Psoas muscle (tissue), 8 donors: Measurements from ENCODE around the gene ZNF385A. TPM values are rescaled to one million over a fixed set of nuclear protein-coding genes. Genes with fewer than 3 reads are reported as not detected.
A peak's percentile ranks its signal among the peaks of the same experiment; 100 is the strongest.

Experiments
- ATAC-seq, 4 donors: fragments of 200-7000 bp; cut with Tn5 transposase; one replicate each; pipeline ENCODE4 v1.9.1; 2020; ENCODE audit warnings: moderate library complexity in 3 of 4, mild to moderate bottlenecking in 2 of 4
- DNase-seq, 2 donors: peaks; one replicate each; pipeline ENCODE4 v3.0.0-alpha.2; 2020
- H3K27ac ChIP-seq: fragments of 200-600 bp; one replicate; pipeline ENCODE4 v1.8.0; 2022
- H3K27me3 ChIP-seq, 3 donors: fragments of 200-600 bp in 1 of 3; one replicate each; pipeline versions ENCODE4 v1.6.1 to v1.8.0; 2013 to 2022; ENCODE audit warnings: low read length in 2 of 3, mild to moderate bottlenecking in 2 of 3, moderate library complexity in 1 of 3; ENCODE audit not compliant: insufficient read depth in 3 of 3
- H3K36me3 ChIP-seq, 2 donors: fragments of 200-600 bp in 1 of 2; one replicate each; pipeline versions ENCODE4 v1.6.1 to v1.8.0; 2013 to 2022; ENCODE audit warnings: low read depth in 1 of 2, mild to moderate bottlenecking in 1 of 2, moderate library complexity in 1 of 2; ENCODE audit not compliant: insufficient read depth in 1 of 2
- H3K4me1 ChIP-seq: fragments of 200-600 bp; one replicate; pipeline ENCODE4 v1.8.0; 2022
- H3K4me3 ChIP-seq: fragments of 200-600 bp; one replicate; pipeline ENCODE4 v1.8.0; 2022; ENCODE audit warnings: mild to moderate bottlenecking
- H3K9me3 ChIP-seq: fragments of 200-600 bp; one replicate; pipeline ENCODE4 v1.8.0; 2022
- WGBS, 3 donors: extraction: QIAGEN DNeasy Blood & Tissue Kit; methylation state at CpG; one replicate each; pipeline versions ENCODE4 v1.1.6 to v1.1.7; 2013; 5-methylcytosine and 5-hydroxymethylcytosine counted together
- intact Hi-C, 2 donors: fragments of 100-400 bp; cut with DNase I; formaldehyde crosslinking; loops; one replicate each; pipeline versions ENCODE4 v1.11.0 to v1.14.2; 2022
- polyA plus RNA-seq, 3 donors: library from polyadenylated mRNA; stranded (reverse); fragments of 200-250 nt; gene quantifications; one replicate each; pipeline ENCODE4 v1.2.3, GENCODE V29; 2013
- total RNA-seq, 4 donors: library from RNA; stranded (reverse); fragmentation: NEBNext Ultra II Directional in 2 of 4; extraction: Animal tissue kit (Norgen Biotek cat#: 25700) in 2 of 4; gene quantifications; one replicate each; pipeline versions ENCODE4 v1.2.1 to v1.2.4, GENCODE V29; 2021 to 2023
- TF ChIP-seq, protein P1 (sequence below): fragments of 200-600 bp; IDR thresholded peaks from one replicate; pipeline ENCODE4 v1.8.0; 2022; ENCODE audit warnings: antibody characterized with exemption
- donor health status: healthy with polysubstance abuse.
- donor health status: DM: no; HTN: no; CAD: no; lungs with moderate emphysema.
- donor health status: Bipolar disorder and iron deficiency.
- donor health status: healthy.
- donor health status: DM: yes; HTN: yes; CAD: no.
- donor health status: DM: no; HTN: no; CAD: no.
- donor health status: DM: no; HTN: no; CAD: no.
- donor health status: DM: yes; HTN: yes; CAD: no.

ZNF385A gene
- total and polyA plus RNA-seq, 7 donors: 4.9 to 85.8 (median 28.0) TPM

DNA sequence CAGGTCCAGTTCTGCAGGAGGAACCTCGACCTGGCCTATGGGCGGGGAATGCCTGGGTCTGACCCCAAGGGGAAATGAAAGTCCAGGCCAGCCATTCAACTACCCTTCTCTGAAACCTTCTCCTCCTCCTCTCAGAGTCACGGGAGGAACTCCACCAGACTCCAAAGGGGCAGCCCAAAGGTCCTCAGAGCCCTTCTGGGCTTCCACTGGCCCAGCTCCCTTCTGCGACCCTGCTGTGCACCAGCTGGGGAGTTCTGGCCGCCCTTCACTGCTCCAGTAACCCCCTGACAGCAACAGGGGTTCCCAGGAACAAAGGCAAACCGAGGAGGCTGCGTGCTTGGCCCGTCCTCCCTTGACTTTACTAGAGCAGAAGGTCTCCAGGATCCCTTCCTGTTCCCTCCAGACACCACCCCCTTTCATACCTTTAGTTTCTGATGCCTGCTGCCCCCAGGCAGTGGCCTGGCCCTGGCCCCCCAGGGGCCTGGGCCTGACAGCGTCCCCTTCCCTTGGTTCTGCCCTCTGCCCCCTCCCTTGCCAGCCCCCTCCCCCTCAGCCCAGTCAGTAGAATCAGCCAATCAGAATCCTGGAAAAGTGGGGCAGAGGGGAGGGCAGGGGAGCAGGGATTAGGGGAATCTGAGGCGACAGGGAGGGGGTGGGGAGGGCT is 850 bp upstream of the ZNF385A start:
- Histone ChIP-seq H3K36me3 (peaks cover 0 to 14% of the 10 kb centered on the region in 2 donors), H3K27ac (peak overlapping the region; percentile 76), H3K27me3 (no peaks in the 10 kb centered on the region), H3K9me3 (no peaks in the 10 kb centered on the region), H3K4me3 (peak overlapping the region; percentile 67), H3K4me1 (peaks cover 45% of the 10 kb centered on the region)
- intact Hi-C loops: no loop called here
- DNase-seq: peak in 1 of 2 donors; percentile 72
- peak; percentile 66 to 79 (median 70) for ATAC-seq
- 24 to 29% (median 27%) methylated on average over 9 to 10 of the region's 10 CpGs for WGBS, 3 donors
- TF ChIP-seq, protein P1, sequence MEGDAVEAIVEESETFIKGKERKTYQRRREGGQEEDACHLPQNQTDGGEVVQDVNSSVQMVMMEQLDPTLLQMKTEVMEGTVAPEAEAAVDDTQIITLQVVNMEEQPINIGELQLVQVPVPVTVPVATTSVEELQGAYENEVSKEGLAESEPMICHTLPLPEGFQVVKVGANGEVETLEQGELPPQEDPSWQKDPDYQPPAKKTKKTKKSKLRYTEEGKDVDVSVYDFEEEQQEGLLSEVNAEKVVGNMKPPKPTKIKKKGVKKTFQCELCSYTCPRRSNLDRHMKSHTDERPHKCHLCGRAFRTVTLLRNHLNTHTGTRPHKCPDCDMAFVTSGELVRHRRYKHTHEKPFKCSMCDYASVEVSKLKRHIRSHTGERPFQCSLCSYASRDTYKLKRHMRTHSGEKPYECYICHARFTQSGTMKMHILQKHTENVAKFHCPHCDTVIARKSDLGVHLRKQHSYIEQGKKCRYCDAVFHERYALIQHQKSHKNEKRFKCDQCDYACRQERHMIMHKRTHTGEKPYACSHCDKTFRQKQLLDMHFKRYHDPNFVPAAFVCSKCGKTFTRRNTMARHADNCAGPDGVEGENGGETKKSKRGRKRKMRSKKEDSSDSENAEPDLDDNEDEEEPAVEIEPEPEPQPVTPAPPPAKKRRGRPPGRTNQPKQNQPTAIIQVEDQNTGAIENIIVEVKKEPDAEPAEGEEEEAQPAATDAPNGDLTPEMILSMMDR: no peak

DNA sequence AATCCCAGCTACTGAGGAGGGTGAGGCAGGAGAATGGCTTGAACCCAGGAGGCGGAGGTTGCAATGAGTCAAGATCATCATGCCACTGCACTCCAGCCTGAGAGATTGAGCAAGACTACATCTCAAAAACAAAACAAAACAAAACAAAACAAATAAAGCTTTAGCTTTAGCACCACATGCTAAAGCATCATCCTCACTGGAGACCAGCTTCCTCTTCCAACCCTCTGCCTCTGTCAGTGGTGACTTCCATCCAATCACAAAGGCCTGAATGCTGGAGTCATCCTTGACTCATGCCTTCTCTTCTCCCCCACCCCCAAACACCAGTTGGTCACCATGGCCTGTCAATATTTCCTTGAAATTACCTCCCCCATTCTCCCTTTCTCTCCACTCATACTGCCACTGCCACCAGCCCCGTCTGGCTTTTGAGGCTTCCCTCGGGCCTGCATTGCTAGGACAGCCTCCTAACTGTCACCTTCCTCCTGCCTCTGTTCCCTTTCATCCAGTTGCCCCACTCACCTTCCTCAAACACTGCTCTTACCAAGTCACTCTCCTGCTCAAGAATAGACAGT is 1.4 kb downstream of the ZNF385A start:
- peak overlapping the region; percentile 76 for H3K27ac ChIP-seq
- H3K36me3 ChIP-seq: peaks cover 0 to 19% of the 10 kb centered on the region in 2 donors
- intact Hi-C loops: no loop called here
- DNase-seq: peak in 1 of 2 donors; percentile 55
- ATAC-seq: peak; percentile 39 to 63 (median 42)
- no peaks in the 10 kb centered on the region for H3K9me3 ChIP-seq
- peak overlapping the region; percentile 67 for H3K4me3 ChIP-seq
- WGBS, 3 donors: 70 to 76% (median 75%) methylated on average over 3 of the region's 3 CpGs
- TF ChIP-seq, protein P1: no peak
- H3K27me3 ChIP-seq: no peaks in the 10 kb centered on the region
- peaks cover 63% of the 10 kb centered on the region for H3K4me1 ChIP-seq

DNA sequence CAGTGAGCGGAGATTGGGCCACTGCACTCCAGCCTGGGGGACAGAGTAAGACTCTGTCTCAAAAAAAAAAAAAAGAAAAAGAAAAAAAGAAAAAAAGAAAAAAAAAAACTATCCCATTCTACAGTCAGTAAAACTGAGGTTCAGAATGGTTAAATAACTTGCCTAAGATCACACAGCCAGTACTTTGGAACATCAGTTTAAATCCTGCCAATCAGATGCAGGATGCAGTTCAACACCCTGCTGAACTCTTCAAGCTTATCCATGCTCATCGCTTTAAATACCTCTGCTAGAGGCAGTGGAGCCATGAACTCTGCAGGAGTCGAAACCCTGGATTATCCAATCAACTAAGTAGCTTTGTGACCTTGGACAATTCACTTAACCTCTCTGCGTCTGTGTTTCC is 3.4 kb downstream of the ZNF385A start:
- intact Hi-C loops: no loop called here
- Histone ChIP-seq H3K27me3 (no peaks in the 10 kb centered on the region), H3K36me3 (peaks cover 0 to 30% of the 10 kb centered on the region in 2 donors), H3K9me3 (no peaks in the 10 kb centered on the region), H3K27ac (peak overlapping the region; percentile 76), H3K4me3 (no peak overlapping the region), H3K4me1 (peaks cover 54% of the 10 kb centered on the region)
- no peak for ATAC-seq
- WGBS, 3 donors: 93 to 97% (median 94%) methylated on average over 4 of the region's 4 CpGs
- no peak for DNase-seq
- TF ChIP-seq, protein P1: no peak

DNA sequence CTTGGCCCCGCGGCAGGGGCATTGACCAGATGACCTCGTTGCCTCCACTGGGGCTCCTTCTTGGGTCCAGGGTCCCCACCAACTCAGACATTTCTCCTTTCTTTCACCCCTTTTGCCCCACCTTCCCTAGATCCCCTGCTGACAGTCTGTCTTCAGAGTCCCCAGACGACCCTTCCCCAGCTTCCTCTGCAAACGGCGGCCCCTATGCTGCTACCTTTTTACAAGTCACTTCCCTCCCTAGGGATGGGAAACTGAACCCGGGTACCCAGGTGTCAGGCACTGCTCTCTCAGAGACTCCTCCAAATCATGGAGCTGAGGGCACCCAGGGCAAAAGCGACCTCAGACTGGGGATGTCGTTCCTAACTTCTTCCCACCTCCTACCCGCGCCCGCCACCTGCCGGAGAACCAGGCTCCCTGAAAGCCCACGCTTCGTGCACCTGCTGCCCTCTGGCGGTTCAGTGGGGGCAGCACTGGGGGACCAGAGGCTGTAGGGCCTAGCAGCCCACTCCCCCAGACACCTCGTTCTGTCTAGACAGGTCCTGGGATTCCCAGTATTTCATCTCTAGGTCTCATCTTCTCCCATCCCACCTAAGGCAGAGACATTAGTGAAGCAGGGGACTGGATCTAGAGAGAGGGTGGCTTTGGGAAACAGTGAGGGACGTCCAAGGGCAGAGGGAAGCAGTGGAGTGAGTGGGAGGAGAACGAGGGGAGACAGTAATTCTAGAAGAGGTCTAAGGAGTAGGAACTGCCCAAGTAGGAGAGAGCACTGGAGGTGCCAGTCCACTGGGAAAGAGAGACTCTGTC is 4.9 kb downstream of the ZNF385A start:
- Histone ChIP-seq H3K4me1 (peaks cover 65% of the 10 kb centered on the region), H3K9me3 (no peaks in the 10 kb centered on the region), H3K36me3 (peaks cover 0 to 40% of the 10 kb centered on the region in 2 donors), H3K4me3 (peak overlapping the region; percentile 63), H3K27ac (peak overlapping the region; percentile 76), H3K27me3 (no peaks in the 10 kb centered on the region)
- intact Hi-C loops: loop anchor here in 1 of 2 donors (10.0 kb wide), 1 partner anchor 395 kb away; the partner anchor contains the start of gene HOXC10
- DNase-seq (peak; percentile 94 to 96), ATAC-seq (peak; percentile 78 to 90 (median 88))
- 7 to 13% (median 9%) methylated on average over 16 to 19 of the region's 19 CpGs for WGBS, 3 donors
- TF ChIP-seq, protein P1: peak; percentile 100
